OCI-LY3 (cell line): ENCODE measurements around the gene VWC2.
"Not testable (repeated sequence)": the region's sequence is repeated elsewhere in the genome, so short reads cannot be mapped to it uniquely, and the experiment has no call there.

Experiments used
- H2AFZ ChIP-seq: fragments of 200-600, 300-600 bp; shearing (Covaris generic); 2 replicates; pipeline ENCODE4 v1.6.0; 2014; ENCODE audit warnings: antibody characterized with exemption, low read depth, low read length
- H3K27ac ChIP-seq: fragments of 200-600, 300-600 bp; sonication (generic); 2 replicates; pipeline ENCODE4 v1.5.1; 2014; ENCODE audit warnings: mild to moderate bottlenecking, low read length, moderate library complexity, mixed read lengths
- H3K27me3 ChIP-seq: fragments of 200-600, 300-600 bp; sonication (generic); 2 replicates; pipeline ENCODE4 v1.6.1; 2014; ENCODE audit warnings: low read depth, low read length, mixed read lengths
- H3K36me3 ChIP-seq: fragments of 200-600, 300-600 bp; sonication (generic); replicated peaks from 2 replicates; pipeline ENCODE3; 2014; ENCODE audit warnings: low read depth, low read length, mixed read lengths
- H3K4me1 ChIP-seq: fragments of 300-600, 200-600 bp; sonication (generic); 2 replicates; pipeline ENCODE4 v1.6.1; 2014; ENCODE audit warnings: low read length, mixed read lengths
- H3K4me2 ChIP-seq: fragments of 200-600, 300-600 bp; sonication (generic); 2 replicates; pipeline ENCODE4 v1.6.1; 2014; ENCODE audit warnings: low read length, mixed read lengths
- H3K4me3 ChIP-seq: fragments of 300-600, 200-600 bp; sonication (generic); 2 replicates; pipeline ENCODE4 v1.5.1; 2014; ENCODE audit warnings: antibody characterized with exemption, mild to moderate bottlenecking, low read length, moderate library complexity
- H3K79me2 ChIP-seq: fragments of 300-600, 200-600 bp; shearing (Covaris generic); 2 replicates; pipeline ENCODE4 v1.6.1; 2014; ENCODE audit warnings: mild to moderate bottlenecking, low read length, mixed read lengths
- H3K9ac ChIP-seq: fragments of 300-600, 200-600 bp; shearing (Covaris generic); 2 replicates; pipeline ENCODE4 v1.6.0; 2014; ENCODE audit warnings: mild to moderate bottlenecking, low read length, moderate library complexity
- H3K9me3 ChIP-seq: fragments of 200-600, 300-600 bp; shearing (Covaris generic); 2 replicates; pipeline ENCODE4 v1.6.1; 2014; ENCODE audit warnings: low read length, mixed read lengths; ENCODE audit not compliant: insufficient read depth
- H4K20me1 ChIP-seq: fragments of 200-600, 300-600 bp; sonication (generic); 2 replicates; pipeline ENCODE4 v1.6.1; 2016; ENCODE audit warnings: low read length, mixed read lengths; ENCODE audit not compliant: insufficient read depth
- EZH2phosphoT487 ChIP-seq: fragments of 200-600 bp; shearing (Covaris generic); IDR thresholded peaks from 2 replicates; pipeline ENCODE4 v1.6.1; 2018; ENCODE audit warnings: antibody characterized with exemption, mixed run types, low read depth
- TF ChIP-seq, protein P1 (sequence below): fragments of 200-600, 300-600 bp; sonication (generic); IDR thresholded peaks from 2 replicates; pipeline ENCODE4 v1.5.1; 2014; ENCODE audit warnings: antibody characterized with exemption, low read length, low read depth

The VWC2 gene

DNA sequence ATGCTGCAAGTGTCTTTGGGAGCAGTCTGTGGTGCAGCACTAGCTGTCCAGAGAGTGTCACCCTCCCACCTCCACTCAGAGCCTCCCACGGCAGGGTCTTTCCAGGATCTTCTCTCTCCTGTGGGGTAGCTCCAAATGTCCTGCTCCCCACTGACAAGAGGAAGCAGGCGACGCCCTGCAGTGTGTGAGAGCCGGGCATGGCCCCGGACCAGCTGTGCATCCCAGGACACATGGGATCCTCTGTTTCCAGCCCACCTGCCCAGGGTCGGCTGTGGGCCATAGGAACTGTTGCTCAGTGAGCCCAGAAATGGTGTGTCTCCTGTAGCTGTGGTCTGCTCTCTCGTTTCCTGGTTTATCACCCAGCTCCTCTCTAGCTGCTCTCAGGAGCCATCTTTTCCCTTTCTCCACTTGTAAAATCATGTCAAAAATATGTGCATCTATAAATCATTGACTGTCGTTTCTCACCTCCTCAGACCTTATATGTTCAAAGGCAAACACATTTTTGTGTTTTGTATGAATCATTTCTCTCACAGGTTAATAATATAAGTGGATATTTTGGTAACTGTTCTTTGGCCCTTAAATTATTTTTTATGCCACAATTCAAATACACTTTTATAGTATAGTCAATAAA lies 74.9 kb downstream of the VWC2 start:
- Histone ChIP-seq H3K36me3 (no peaks in the 10 kb centered on the region), H2AFZ (no peak overlapping the region), H3K27ac (no peak overlapping the region), H3K4me3 (no peak overlapping the region), H3K27me3 (peaks cover 10% of the 10 kb centered on the region; the same call in 1 of the 2 replicates), H3K4me2 (no peak overlapping the region), H3K9me3 (no peaks in the 10 kb centered on the region), H3K4me1 (no peaks in the 10 kb centered on the region), H3K9ac (no peak overlapping the region), H3K79me2 (no peaks in the 10 kb centered on the region), H4K20me1 (no peaks in the 10 kb centered on the region)
- TF ChIP-seq, protein P1, sequence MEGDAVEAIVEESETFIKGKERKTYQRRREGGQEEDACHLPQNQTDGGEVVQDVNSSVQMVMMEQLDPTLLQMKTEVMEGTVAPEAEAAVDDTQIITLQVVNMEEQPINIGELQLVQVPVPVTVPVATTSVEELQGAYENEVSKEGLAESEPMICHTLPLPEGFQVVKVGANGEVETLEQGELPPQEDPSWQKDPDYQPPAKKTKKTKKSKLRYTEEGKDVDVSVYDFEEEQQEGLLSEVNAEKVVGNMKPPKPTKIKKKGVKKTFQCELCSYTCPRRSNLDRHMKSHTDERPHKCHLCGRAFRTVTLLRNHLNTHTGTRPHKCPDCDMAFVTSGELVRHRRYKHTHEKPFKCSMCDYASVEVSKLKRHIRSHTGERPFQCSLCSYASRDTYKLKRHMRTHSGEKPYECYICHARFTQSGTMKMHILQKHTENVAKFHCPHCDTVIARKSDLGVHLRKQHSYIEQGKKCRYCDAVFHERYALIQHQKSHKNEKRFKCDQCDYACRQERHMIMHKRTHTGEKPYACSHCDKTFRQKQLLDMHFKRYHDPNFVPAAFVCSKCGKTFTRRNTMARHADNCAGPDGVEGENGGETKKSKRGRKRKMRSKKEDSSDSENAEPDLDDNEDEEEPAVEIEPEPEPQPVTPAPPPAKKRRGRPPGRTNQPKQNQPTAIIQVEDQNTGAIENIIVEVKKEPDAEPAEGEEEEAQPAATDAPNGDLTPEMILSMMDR: no peak
- no peak for TF ChIP-seq EZH2phosphoT487

DNA sequence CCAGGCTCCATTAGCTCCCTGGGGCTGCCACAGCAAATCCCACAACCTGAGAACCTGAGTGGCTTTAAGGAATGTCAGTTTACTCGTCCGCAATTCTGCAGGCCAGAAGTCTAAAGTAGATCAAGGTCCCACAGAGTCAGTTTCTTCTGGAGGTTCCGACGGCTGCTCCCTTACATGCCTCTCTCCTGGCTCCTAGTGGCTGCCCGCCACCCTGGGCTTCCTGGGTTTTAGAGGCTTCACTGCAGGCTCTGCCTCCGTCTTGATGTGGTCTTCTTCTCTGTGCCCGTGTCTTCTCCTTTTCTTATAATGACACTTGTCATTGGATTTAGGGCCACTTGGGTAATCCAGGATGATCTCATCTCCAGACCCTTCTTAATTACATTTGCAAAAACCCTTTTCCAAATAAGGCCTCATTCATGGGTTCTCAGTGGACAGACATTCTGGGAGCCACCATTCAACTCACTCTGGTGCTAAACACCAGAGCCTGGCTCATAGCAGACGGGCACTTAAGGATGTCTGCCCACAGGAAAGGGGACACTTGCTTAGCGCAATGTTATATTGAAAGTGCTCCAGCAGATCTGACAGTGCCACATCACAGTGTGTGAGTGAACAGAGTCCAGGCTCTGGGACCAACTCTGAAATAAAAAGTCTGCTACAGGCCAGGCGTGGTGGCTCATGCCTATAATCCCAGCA lies 77.6 kb downstream of the VWC2 start:
- no peak overlapping the region for H3K4me2 ChIP-seq
- no peak overlapping the region for H3K4me3 ChIP-seq
- H4K20me1 ChIP-seq: no peaks in the 10 kb centered on the region
- H3K9ac ChIP-seq: no peak overlapping the region
- no peak overlapping the region for H2AFZ ChIP-seq
- no peaks in the 10 kb centered on the region for H3K4me1 ChIP-seq
- H3K27me3 ChIP-seq: peaks cover 10% of the 10 kb centered on the region; the same call in 1 of the 2 replicates
- no peak overlapping the region for H3K27ac ChIP-seq
- no peaks in the 10 kb centered on the region for H3K9me3 ChIP-seq
- no peaks in the 10 kb centered on the region for H3K79me2 ChIP-seq
- H3K36me3 ChIP-seq: no peaks in the 10 kb centered on the region
- no peak for TF ChIP-seq EZH2phosphoT487
- TF ChIP-seq, protein P1: no peak

GRCh38 chr7:49851614-49851934 lies 78.1 kb downstream of the VWC2 start:
- not testable (repeated sequence) for H3K36me3 ChIP-seq, H3K79me2 ChIP-seq, H3K9me3 ChIP-seq, H3K9ac ChIP-seq, H3K4me2 ChIP-seq, H3K4me1 ChIP-seq, H3K4me3 ChIP-seq, H3K27ac ChIP-seq, H2AFZ ChIP-seq, H4K20me1 ChIP-seq
- peaks cover 10% of the 10 kb centered on the region; the same call in 1 of the 2 replicates for H3K27me3 ChIP-seq

DNA sequence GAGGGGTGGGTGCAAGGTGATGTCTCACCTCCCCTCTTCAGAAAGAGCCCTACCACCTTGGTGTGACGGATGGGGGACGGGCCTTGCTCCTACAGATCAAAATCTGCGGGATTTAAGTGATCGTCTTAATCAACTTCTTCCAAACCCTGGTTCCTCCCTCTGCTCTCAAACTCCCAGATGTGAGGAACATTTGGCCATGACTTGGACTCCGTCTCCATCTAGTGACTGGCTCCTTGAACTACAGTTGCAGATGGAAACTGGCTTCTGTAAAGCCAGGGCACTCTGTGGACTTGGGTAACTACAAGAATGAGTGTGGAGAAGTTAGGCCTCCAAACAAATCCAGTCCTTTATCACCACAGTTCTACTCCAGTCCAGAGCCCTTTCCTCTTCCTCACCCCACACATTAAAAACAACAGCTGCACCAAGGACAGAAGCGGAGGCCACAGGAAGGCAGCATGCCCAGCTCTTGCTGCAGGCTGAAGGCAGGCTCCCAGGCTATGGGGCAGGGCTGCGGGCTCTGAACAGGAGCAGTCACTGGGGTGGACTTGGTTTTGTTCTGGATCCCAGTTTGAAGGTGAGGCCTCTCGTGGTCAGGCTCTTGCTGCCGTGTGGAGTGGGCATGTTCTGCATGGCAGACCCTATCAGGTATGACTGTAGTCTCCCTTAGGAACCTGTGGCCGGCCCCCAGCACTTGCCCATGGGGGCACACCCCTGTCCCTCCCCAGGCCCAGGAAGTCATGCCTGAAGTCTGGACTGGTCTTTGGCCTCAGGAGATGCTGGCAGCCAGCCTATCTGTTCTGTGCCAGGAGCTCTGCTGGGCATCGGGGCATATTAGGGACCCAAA lies 79.4 kb downstream of the VWC2 start:
- Histone ChIP-seq H3K36me3 (no peaks in the 10 kb centered on the region), H3K4me3 (no peak overlapping the region), H3K27ac (no peak overlapping the region), H3K27me3 (peaks cover 10% of the 10 kb centered on the region; the same call in 1 of the 2 replicates), H3K4me2 (no peak overlapping the region), H4K20me1 (no peaks in the 10 kb centered on the region), H3K79me2 (no peaks in the 10 kb centered on the region), H3K9ac (no peak overlapping the region), H3K9me3 (no peaks in the 10 kb centered on the region), H2AFZ (no peak overlapping the region), H3K4me1 (no peaks in the 10 kb centered on the region)
- TF ChIP-seq, protein P1: peak; percentile 87
- no peak for TF ChIP-seq EZH2phosphoT487
